ENCODE data around the gene MAT1A. TPM values are rescaled to one million over a fixed set of nuclear protein-coding genes. Genes with fewer than 3 reads are reported as not detected.

The MAT1A gene
- total and polyA plus RNA-seq, 4 donors: 179 to 759 (median 494) TPM

Other genes with a start within 250 kb of the MAT1A start
- gene TMEM254, start 211.0 kb downstream of the MAT1A start, total RNA-seq: 10 to 100 TPM in 1 of 2 donors, 1 to 10 TPM in 1; 10.0 to 14.5 TPM
- gene TMEM254, start 211.0 kb downstream of the MAT1A start, polyA plus RNA-seq: 10 to 100 TPM; 26.9 to 33.2 TPM
- gene PLAC9, start 156.9 kb downstream of the MAT1A start, total RNA-seq: under 1 TPM; 0.67 to 0.79 TPM
- 1 to 10 TPM; 3.4 to 5.6 TPM for gene PLAC9, start 156.9 kb downstream of the MAT1A start, polyA plus RNA-seq
- 10 to 100 TPM; 14.0 to 20.9 TPM for gene ANXA11, start 84.1 kb downstream of the MAT1A start, total RNA-seq
- 10 to 100 TPM; 28.8 to 40.4 TPM for gene ANXA11, start 84.1 kb downstream of the MAT1A start, polyA plus RNA-seq
- gene DYDC1, start 67.1 kb upstream of the MAT1A start, total RNA-seq: under 1 TPM in 1 of 2 donors, not detected in 1; 0.23 TPM
- gene DYDC1, start 67.1 kb upstream of the MAT1A start, polyA plus RNA-seq: not detected
- gene DYDC2, start 67.1 kb upstream of the MAT1A start, total RNA-seq: 1 to 10 TPM in 1 of 2 donors, under 1 TPM in 1; 0.25 to 2.0 TPM
- gene DYDC2, start 67.1 kb upstream of the MAT1A start, polyA plus RNA-seq: under 1 TPM; 0.14 to 0.25 TPM
- gene PRXL2A, start 118.9 kb upstream of the MAT1A start, total RNA-seq: 10 to 100 TPM; 48.5 to 51.2 TPM
- 10 to 100 TPM; 56.9 to 87.4 TPM for gene PRXL2A, start 118.9 kb upstream of the MAT1A start, polyA plus RNA-seq
- gene TSPAN14, start 164.7 kb upstream of the MAT1A start, total RNA-seq: 10 to 100 TPM; 27.0 to 36.8 TPM
- 10 to 100 TPM; 19.9 to 27.6 TPM for gene TSPAN14, start 164.7 kb upstream of the MAT1A start, polyA plus RNA-seq
- gene SH2D4B, start 248.2 kb upstream of the MAT1A start, total RNA-seq: under 1 TPM in 1 of 2 donors, not detected in 1; 0.19 TPM
- not detected for gene SH2D4B, start 248.2 kb upstream of the MAT1A start, polyA plus RNA-seq